ENCODE data around the gene CLDN5. TPM values are rescaled to one million over a fixed set of nuclear protein-coding genes. Genes with fewer than 3 reads are reported as not detected.

The CLDN5 gene
- total RNA-seq, 1 experiment from 2014 or later: 0.44 TPM

GRCh38 chr22:19518635-19519034 is 5.6 kb downstream of the CLDN5 start:
- Mint-ChIP-seq H3K36me3 (ENCODE audit: insufficient read depth in 1 of 3, low read depth in 3 of 3) (peaks cover 11 to 43% (median 43%) of the 10 kb centered on the region in 3 experiments; a peak in 5 of 7 replicates), H3K27ac (no peak overlapping the region; a peak in 1 of 7 replicates), H3K4me3 (no peak overlapping the region), H3K9me3 (no peaks in the 10 kb centered on the region), H3K27me3 (ENCODE audit: low read depth) (peaks cover 32% of the 10 kb centered on the region), H3K4me1 (peaks cover 5 to 9% of the 10 kb centered on the region in 2 experiments; a peak in 3 of 4 replicates)
- Histone ChIP-seq H3T11ph (ENCODE audit: low read length) (no peak overlapping the region), H2AFZ (ENCODE audit: low read length) (no peak overlapping the region), H2BK20ac (ENCODE audit: low read depth, low read length, poor library complexity, severe bottlenecking) (no peak overlapping the region), H4K20me1 (ENCODE audit: control insufficient read depth, insufficient read depth, insufficient read length) (no peaks in the 10 kb centered on the region), H3K23ac (ENCODE audit: insufficient read length, low read depth, low read length) (no peak overlapping the region), H3K79me2 (ENCODE audit: insufficient read depth, low read length) (no peaks in the 10 kb centered on the region), H4K5ac (ENCODE audit: insufficient read length, low read depth, low read length) (no peak overlapping the region), H3K4ac (ENCODE audit: low read depth, low read length) (no peak overlapping the region), H3K27me3 (ENCODE audit: insufficient read depth, low read length) (peaks cover 4% of the 10 kb centered on the region; the same call in 1 of the 2 replicates), H2AK5ac (ENCODE audit: insufficient read length, low read length) (no peak overlapping the region), H2BK15ac (ENCODE audit: low read depth, low read length) (no peak overlapping the region), H3K9ac (ENCODE audit: extremely low read depth, insufficient read length, low read length) (no peak overlapping the region), H3K4me2 (ENCODE audit: insufficient read depth, insufficient read length, low read length) (no peak overlapping the region), H2BK120ac (ENCODE audit: low read depth, low read length, poor library complexity, severe bottlenecking) (no peak overlapping the region), H4K8ac (replicated peaks; ENCODE audit: insufficient read length, low read depth, low read length) (no peak overlapping the region), H3K23me2 (ENCODE audit: insufficient read length, low read depth, low read length, poor library complexity, severe bottlenecking) (peaks cover 10% of the 10 kb centered on the region), H3K9me3 (ENCODE audit: control insufficient read depth, low read depth, low read length) (no peaks in the 10 kb centered on the region), H3K14ac (ENCODE audit: insufficient read depth, low read length) (no peak overlapping the region; the same call in 1 of the 2 replicates), H3K18ac (ENCODE audit: insufficient read length, low read depth, low read length) (no peak overlapping the region), H3K79me1 (ENCODE audit: insufficient read depth, low read depth, low read length, poor library complexity, severe bottlenecking) (no peaks in the 10 kb centered on the region), H3K56ac (ENCODE audit: insufficient read length, low read depth, low read length) (no peak overlapping the region), H3K4me1 (ENCODE audit: insufficient read depth, low read length) (no peaks in the 10 kb centered on the region), H4K91ac (ENCODE audit: insufficient read length, low read depth, low read length) (no peak overlapping the region), H2BK12ac (ENCODE audit: insufficient read length, low read depth, low read length) (no peak overlapping the region), H3K27ac (ENCODE audit: insufficient read length, low read depth, low read length) (no peak overlapping the region), H2BK5ac (ENCODE audit: insufficient read length, low read length) (no peak overlapping the region)
- no peak for DNase-seq
- no peak for TF ChIP-seq CTCF (conservative IDR thresholded peaks at IDR 0.05)
- no CpG with 5 or more reads among the region's 10 CpGs for whole genome bisulfite sequencing (ENCODE audit: extremely low coverage, insufficient read length, low lambda C conversion rate)

Data from H9 (cell line).